ENCODE data around the gene MIDN. TPM values are rescaled to one million over a fixed set of nuclear protein-coding genes. Genes with fewer than 3 reads are reported as not detected.

Gene MIDN
- total RNA-seq, 1 experiment from 2014 or later: 118 TPM

DNA sequence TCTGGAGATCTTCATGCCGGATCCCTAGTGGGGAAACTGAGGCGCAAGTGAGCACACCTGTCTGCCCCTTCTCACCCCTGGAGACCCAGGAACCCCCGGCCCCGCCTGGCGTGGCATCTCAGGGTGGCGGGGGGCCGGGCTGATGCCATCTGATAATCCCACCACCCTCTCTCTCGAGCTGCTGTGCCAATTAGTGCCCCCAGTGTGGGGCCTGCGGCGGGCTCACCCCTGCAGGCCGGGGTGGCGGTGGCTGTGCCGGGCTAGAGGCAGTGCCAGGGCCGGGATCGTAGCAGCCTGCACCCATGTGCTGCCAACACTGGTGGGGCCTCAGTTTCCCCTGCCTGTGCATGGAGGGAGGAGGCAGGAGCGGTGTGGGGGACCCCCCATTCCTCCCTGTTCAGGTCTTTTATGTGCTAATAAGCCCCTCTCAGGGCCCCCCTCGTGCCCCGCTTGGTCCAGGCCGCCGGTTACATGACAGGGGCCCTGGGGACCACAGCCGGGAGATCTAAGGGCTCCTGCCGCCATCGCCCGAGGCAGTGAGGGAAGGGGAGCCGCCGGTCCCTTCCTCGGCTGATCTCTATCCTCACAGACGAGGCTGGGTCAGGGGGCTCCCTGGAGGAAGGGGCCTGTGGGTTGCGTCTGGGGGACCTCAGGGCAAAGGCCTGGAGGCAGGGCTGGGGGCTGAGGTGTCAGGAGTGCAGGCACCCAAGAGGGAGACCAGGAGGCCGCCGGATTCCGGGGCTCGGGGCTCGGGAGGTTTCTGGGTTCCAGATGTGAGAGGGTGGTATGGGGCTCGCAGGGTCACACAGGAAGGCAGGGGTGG is 45.6 kb downstream of the MIDN start:
- ATAC-seq (no peak), DNase-seq (ENCODE audit: low read depth, low spot score) (no peak)
- no peaks in the 10 kb centered on the region for H3K36me3 ChIP-seq (ENCODE audit: control insufficient read depth, insufficient read depth, low read length)
- in situ Hi-C loops (cut with HindIII; ENCODE audit: low pct_unique_long_range_greater_than_20kb, low sequenced_read_pairs): no loop called here
- intact Hi-C loops (cut with micrococcal nuclease; ENCODE audit: unreplicated experiment): no loop called here
- no peaks in the 10 kb centered on the region for H3K9me3 ChIP-seq (ENCODE audit: control insufficient read depth, insufficient read depth, low read depth, low read length)
- POLR2A ChIA-PET: no interaction called here
- H3K27me3 ChIP-seq (ENCODE audit: control insufficient read depth, insufficient read depth, low read length): no peaks in the 10 kb centered on the region
- no peak overlapping the region for H3K4me3 ChIP-seq (ENCODE audit: low read depth in 2 of 2, low read length in 2 of 2)
- no TSS peak for BruUV-seq (replicated peaks)
- peaks cover 9% of the 10 kb centered on the region for H3K4me1 ChIP-seq (ENCODE audit: control insufficient read depth, insufficient read depth, low read length)
- TF ChIP-seq, protein P1, sequence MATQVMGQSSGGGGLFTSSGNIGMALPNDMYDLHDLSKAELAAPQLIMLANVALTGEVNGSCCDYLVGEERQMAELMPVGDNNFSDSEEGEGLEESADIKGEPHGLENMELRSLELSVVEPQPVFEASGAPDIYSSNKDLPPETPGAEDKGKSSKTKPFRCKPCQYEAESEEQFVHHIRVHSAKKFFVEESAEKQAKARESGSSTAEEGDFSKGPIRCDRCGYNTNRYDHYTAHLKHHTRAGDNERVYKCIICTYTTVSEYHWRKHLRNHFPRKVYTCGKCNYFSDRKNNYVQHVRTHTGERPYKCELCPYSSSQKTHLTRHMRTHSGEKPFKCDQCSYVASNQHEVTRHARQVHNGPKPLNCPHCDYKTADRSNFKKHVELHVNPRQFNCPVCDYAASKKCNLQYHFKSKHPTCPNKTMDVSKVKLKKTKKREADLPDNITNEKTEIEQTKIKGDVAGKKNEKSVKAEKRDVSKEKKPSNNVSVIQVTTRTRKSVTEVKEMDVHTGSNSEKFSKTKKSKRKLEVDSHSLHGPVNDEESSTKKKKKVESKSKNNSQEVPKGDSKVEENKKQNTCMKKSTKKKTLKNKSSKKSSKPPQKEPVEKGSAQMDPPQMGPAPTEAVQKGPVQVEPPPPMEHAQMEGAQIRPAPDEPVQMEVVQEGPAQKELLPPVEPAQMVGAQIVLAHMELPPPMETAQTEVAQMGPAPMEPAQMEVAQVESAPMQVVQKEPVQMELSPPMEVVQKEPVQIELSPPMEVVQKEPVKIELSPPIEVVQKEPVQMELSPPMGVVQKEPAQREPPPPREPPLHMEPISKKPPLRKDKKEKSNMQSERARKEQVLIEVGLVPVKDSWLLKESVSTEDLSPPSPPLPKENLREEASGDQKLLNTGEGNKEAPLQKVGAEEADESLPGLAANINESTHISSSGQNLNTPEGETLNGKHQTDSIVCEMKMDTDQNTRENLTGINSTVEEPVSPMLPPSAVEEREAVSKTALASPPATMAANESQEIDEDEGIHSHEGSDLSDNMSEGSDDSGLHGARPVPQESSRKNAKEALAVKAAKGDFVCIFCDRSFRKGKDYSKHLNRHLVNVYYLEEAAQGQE (IDR thresholded peaks at IDR 0.05; ENCODE audit: insufficient read depth in 1 of 2, low read depth in 2 of 2, low read length in 1 of 2): no peak
- TF ChIP-seq TCF7L2 (IDR thresholded peaks at IDR 0.05; ENCODE audit: low read depth, low read length) (no peak), CTCF (IDR thresholded peaks at IDR 0.05) (no peak)
- CTCF ChIA-PET: no interaction called here
- no peak overlapping the region for H3K27ac ChIP-seq (ENCODE audit: low read length)

DNA sequence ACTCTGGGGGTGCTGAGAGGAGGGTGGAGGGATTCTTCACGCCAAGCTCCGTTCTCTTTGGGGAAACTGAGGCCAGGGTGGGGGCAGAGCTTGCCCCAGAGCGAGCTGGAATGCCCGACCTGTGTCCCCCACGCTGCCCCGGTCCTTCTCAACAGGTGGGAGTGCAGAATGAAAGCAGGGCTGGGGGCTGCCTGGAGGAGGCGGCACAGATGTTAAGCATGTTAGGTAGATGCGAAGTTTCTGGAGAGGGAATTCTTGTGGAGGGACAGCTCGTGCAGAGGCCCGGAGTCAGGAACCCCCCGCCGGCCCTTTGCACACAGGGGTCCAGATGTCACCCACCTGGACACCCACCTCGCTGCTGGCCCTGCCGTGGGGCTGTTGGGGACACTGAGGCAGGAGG is 46.3 kb downstream of the MIDN start:
- Histone ChIP-seq H3K4me3 (ENCODE audit: low read depth in 2 of 2, low read length in 2 of 2) (no peak overlapping the region), H3K27me3 (ENCODE audit: control insufficient read depth, insufficient read depth, low read length) (no peaks in the 10 kb centered on the region), H3K27ac (ENCODE audit: low read length) (no peak overlapping the region), H3K9me3 (ENCODE audit: control insufficient read depth, insufficient read depth, low read depth, low read length) (no peaks in the 10 kb centered on the region), H3K4me1 (ENCODE audit: control insufficient read depth, insufficient read depth, low read length) (peaks cover 9% of the 10 kb centered on the region), H3K36me3 (ENCODE audit: control insufficient read depth, insufficient read depth, low read length) (no peaks in the 10 kb centered on the region)
- CTCF ChIA-PET: no interaction called here
- no peak for TF ChIP-seq TCF7L2 (IDR thresholded peaks at IDR 0.05; ENCODE audit: low read depth, low read length)
- no peak for TF ChIP-seq POLR2AphosphoS5 (IDR thresholded peaks at IDR 0.05; ENCODE audit: low read depth, low read length)
- no peak for TF ChIP-seq CTCF (IDR thresholded peaks at IDR 0.05)
- TF ChIP-seq, protein P1 (IDR thresholded peaks at IDR 0.05; ENCODE audit: insufficient read depth in 1 of 2, low read depth in 2 of 2, low read length in 1 of 2): no peak
- TF ChIP-seq SIN3A (IDR thresholded peaks at IDR 0.05; ENCODE audit: borderline replicate concordance, insufficient read depth, low read depth, low read length): no peak
- intact Hi-C loops (cut with micrococcal nuclease; ENCODE audit: unreplicated experiment): no loop called here
- DNase-seq (ENCODE audit: low read depth, low spot score) (no peak), ATAC-seq (no peak)
- no TSS peak for BruUV-seq (replicated peaks)
- POLR2A ChIA-PET: no interaction called here
- in situ Hi-C loops (cut with HindIII; ENCODE audit: low pct_unique_long_range_greater_than_20kb, low sequenced_read_pairs): no loop called here

Data from Panc1 (cell line).